ENCODE measurements around the gene TEK. TPM values are rescaled to one million over a fixed set of nuclear protein-coding genes. Genes with fewer than 3 reads are reported as not detected.

Gene TEK
- total RNA-seq, 2 donors from 2014 or later, result not detected

DNA sequence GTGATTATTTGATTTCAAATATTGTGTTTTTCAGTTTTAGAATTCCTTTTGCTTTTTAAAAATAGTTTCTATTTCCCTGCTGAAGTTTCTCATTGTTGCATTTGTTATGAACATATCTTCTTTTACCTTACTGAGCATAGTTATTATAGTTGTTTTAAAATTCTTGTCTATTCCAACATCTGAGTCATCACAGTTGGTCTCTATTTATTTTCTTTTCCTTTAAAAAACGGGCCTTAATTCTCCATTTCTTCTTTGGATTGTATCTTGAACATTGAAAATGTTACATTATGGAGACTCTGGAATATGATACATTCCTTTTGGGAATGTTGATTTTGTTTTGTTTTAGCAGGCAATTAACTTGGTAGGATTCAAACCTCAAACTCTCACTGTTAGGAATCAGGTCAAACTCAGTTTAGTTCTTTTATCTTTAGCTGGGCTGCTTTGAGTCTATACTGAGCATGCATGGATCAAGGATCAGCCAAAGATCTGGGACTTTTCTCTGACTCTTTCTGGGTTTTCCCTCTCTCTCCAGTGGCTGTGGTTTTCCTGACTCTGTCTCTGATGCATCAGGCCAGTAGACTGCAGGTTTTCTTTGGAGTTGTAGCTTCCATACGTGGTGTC lies 70.3 kb downstream of the TEK start:
- H3K27me3 Mint-ChIP-seq, result peaks cover 4% of the 10 kb centered on the region
- ATAC-seq (replicated peaks), result no peak
- no peaks in the 10 kb centered on the region for H3K36me3 Mint-ChIP-seq (ENCODE audit: low read depth)
- no peak overlapping the region for H3K27ac Mint-ChIP-seq
- H3K4me3 Mint-ChIP-seq, result no peak overlapping the region
- peaks cover 3% of the 10 kb centered on the region for H3K9me3 Mint-ChIP-seq
- H3K4me1 Mint-ChIP-seq, result no peaks in the 10 kb centered on the region

DNA sequence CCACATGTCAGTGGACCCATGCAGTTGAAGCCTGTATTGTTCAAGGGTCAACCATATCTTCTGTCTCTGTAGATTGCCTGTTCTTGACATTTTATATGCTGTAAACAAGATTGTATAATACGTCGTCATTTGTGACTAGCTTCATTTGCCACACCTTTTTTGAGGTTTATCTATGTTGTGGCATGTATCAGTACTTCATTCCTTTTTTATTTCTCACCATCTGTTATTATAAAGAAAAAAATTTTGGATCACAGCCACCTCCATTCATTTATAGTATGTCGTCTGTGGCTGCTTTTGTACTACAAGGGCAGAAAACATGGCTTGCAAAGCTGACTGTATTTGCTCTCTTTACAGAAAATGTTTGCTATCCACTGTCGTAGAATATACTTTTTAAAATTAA lies 72.4 kb downstream of the TEK start:
- peaks cover 9% of the 10 kb centered on the region for H3K27me3 Mint-ChIP-seq
- no peak for ATAC-seq (replicated peaks)
- no peak overlapping the region for H3K27ac Mint-ChIP-seq
- no peak overlapping the region for H3K4me3 Mint-ChIP-seq
- peaks cover 3% of the 10 kb centered on the region for H3K9me3 Mint-ChIP-seq
- no peaks in the 10 kb centered on the region for H3K4me1 Mint-ChIP-seq
- no peaks in the 10 kb centered on the region for H3K36me3 Mint-ChIP-seq (ENCODE audit: low read depth)

DNA sequence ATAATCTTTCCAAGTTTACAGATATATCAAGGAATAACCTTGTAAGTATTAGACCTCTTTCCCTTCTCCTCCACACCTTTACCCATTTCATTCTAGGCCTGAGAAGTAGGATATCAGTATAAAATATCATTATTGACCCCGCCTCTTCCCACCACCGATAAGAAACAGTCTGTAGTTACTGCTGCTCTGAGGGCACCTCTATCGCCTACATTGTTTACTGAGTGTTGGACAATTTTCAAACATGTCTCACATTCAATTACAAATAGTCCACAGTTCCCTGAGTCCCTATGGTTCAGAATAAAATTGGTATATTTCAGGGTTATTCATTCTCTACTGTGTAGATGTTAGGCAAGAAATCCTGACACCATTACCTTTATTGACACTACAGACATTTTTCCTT lies 73.4 kb downstream of the TEK start:
- Mint-ChIP-seq H3K4me3 (no peak overlapping the region), H3K27me3 (peaks cover 9% of the 10 kb centered on the region)
- ATAC-seq (replicated peaks), result no peak

DNA sequence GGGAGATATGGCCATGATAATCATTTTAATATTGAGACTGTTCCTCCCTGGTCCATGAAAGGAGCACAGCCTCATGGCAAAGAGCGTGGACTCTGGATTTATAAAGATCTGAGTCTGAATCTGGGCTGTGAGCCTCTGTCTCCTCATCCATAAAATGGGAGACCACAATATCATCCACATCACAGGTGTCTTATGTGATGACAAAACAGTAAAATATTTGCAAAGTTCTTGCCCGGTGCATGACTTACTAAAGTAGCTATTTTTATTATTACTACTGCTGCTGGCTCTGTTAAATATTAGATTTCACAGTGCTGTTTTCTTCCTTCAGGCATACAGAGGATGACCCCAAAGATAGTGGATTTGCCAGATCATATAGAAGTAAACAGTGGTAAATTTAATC lies 74.1 kb downstream of the TEK start:
- Mint-ChIP-seq H3K4me1 (no peaks in the 10 kb centered on the region), H3K27me3 (peaks cover 9% of the 10 kb centered on the region), H3K4me3 (no peak overlapping the region), H3K27ac (no peak overlapping the region), H3K9me3 (peaks cover 3% of the 10 kb centered on the region), H3K36me3 (ENCODE audit: low read depth) (no peaks in the 10 kb centered on the region)
- ATAC-seq (replicated peaks), result no peak

More for the DNA sequence above, 73.4 kb downstream of the TEK start:
- H3K27ac Mint-ChIP-seq, result no peak overlapping the region
- H3K9me3 Mint-ChIP-seq, result peaks cover 3% of the 10 kb centered on the region
- no peaks in the 10 kb centered on the region for H3K4me1 Mint-ChIP-seq
- H3K36me3 Mint-ChIP-seq (ENCODE audit: low read depth), result no peaks in the 10 kb centered on the region

DNA sequence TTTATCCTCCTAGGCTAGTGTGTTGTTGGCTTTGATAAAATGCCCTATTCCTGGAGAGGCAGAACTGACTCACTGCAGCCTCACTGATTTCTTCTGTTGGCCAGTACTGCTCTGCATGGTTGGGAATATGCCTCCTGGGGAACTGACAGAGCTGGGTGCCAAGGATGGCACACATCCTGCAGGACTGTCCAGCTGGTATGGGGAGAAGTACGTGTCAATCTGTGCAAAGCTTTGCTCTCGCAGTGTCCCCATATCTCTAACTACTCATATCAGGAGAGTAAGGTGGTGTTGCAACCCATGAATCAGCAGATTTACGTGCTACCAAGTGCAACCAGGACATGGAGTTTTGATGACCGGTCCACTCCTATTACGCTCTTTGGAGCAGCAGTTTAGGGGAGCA lies 74.7 kb downstream of the TEK start:
- Mint-ChIP-seq H3K4me1 (no peaks in the 10 kb centered on the region), H3K36me3 (ENCODE audit: low read depth) (no peaks in the 10 kb centered on the region), H3K27ac (no peak overlapping the region), H3K4me3 (no peak overlapping the region), H3K27me3 (peaks cover 11% of the 10 kb centered on the region), H3K9me3 (peaks cover 3% of the 10 kb centered on the region)
- no peak for ATAC-seq (replicated peaks)

DNA sequence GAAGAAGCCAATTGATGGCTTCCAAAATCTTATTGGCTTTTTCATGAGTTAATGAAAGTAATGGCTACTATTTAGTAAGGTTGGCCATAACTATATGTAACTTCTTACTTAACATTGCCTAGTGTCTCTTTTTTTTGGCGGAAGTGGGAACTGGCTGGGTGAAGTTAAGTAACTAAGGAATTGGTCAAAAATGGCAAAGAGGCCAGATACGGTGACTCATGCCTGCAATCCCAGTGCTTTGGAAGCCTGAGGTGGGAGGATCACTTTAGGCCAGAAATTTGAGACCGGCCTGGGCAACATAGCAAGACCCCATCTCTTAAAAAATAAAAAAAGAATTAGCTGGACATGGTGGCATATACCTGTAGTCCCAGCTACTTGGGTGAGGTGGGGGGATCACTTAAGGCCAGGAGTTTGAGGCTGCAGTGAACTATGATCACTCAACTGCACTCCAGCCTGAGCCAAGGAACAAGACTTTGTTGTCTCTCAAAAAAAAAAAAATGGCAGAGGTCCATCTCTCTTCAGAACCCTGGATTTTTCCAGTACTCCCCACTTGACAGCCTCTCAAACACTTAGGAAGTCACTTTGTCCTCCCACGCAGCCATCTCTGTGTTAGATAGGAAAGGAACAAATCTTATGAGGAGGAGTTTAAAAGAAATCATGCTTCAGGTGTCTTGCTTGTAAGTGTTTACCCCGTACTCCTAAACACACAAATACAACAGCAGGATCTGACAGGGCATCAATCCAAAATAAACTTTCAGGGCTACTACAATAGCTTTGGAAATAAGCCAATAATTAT lies 75.7 kb downstream of the TEK start:
- Mint-ChIP-seq H3K27me3 (peaks cover 17% of the 10 kb centered on the region), H3K4me3 (no peak overlapping the region), H3K36me3 (ENCODE audit: low read depth) (no peaks in the 10 kb centered on the region), H3K27ac (no peak overlapping the region), H3K4me1 (no peaks in the 10 kb centered on the region), H3K9me3 (peaks cover under 1% of the 10 kb centered on the region)
- ATAC-seq (replicated peaks), result no peak

DNA sequence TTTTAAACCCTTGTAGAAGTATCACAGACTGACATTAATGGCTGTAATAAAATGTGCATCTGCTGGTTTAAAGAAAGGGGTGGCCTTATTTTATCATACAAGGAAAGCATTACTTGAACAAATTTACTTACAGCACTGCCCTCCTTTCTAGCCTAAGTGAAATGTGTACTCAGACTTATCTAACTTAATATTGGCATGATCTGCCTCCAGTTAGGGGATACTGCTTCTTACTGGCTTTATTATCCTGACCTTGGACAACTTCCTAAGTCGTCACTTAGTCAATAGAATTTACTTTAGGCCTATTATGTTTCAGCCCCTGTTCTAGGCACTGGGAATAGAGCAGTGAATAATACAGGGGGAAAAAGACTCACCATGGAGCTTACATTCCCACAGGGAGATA lies 79.4 kb downstream of the TEK start:
- H3K27me3 Mint-ChIP-seq, result peaks cover 18% of the 10 kb centered on the region
- ATAC-seq (replicated peaks), result no peak
- H3K27ac Mint-ChIP-seq, result no peak overlapping the region
- no peaks in the 10 kb centered on the region for H3K4me1 Mint-ChIP-seq
- H3K36me3 Mint-ChIP-seq (ENCODE audit: low read depth), result no peaks in the 10 kb centered on the region
- H3K9me3 Mint-ChIP-seq, result peaks cover 4% of the 10 kb centered on the region
- H3K4me3 Mint-ChIP-seq, result no peak overlapping the region

DNA sequence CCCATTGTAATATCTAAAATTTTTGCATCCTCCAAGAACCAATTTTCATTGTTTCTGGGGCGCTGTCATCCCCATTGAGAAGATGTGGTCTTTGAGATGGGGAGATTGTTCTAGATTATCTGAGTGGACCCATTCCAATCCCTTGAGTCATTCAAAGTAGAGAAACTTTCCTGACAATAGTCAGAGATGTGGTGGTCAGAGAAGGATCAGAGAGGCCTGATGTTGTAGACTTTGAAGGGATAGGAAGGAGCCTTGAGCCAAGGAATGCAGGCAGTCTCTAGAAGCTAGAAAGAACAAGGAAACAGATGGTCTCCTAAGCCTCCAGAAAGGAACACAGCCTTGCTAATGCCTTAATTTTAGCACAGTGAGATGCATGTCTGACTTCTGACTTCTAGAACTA lies 80.4 kb downstream of the TEK start:
- H3K27ac Mint-ChIP-seq, result no peak overlapping the region
- no peak for ATAC-seq (replicated peaks)
- no peaks in the 10 kb centered on the region for H3K4me1 Mint-ChIP-seq
- H3K36me3 Mint-ChIP-seq (ENCODE audit: low read depth), result no peaks in the 10 kb centered on the region
- H3K27me3 Mint-ChIP-seq, result peaks cover 16% of the 10 kb centered on the region
- peaks cover 4% of the 10 kb centered on the region for H3K9me3 Mint-ChIP-seq
- H3K4me3 Mint-ChIP-seq, result no peak overlapping the region

DNA sequence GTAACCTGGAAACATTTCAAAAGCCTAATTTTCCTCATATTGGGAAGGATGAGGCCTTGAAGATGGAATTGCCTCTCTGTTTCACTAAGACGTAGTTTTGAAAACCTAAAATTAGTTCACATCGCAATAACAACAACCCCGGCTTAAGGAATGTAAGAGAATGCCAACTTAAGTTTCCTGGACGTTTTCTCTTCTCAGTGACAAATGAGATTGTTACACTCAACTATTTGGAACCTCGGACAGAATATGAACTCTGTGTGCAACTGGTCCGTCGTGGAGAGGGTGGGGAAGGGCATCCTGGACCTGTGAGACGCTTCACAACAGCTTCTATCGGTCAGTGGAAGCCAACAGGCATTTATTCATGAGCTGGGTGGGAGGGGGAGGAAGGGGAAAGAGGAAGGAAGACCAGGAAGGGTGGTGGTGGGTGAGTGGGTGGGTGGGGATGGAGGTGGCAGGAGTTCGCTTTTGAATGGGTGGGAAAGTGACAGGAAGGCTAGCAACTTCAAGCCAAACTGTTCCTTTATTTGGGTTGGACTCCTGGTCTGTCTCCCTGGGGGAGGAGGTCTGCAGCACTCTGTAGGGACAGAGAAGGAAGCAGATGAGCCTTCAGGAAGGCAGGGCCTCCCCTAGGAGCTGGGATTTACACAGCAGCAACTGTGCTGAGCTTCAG lies 83.4 kb downstream of the TEK start:
- Mint-ChIP-seq H3K9me3 (peaks cover 4% of the 10 kb centered on the region), H3K27me3 (peaks cover 12% of the 10 kb centered on the region), H3K4me3 (no peak overlapping the region), H3K27ac (no peak overlapping the region), H3K36me3 (ENCODE audit: low read depth) (no peaks in the 10 kb centered on the region), H3K4me1 (no peaks in the 10 kb centered on the region)
- no peak for ATAC-seq (replicated peaks)

DNA sequence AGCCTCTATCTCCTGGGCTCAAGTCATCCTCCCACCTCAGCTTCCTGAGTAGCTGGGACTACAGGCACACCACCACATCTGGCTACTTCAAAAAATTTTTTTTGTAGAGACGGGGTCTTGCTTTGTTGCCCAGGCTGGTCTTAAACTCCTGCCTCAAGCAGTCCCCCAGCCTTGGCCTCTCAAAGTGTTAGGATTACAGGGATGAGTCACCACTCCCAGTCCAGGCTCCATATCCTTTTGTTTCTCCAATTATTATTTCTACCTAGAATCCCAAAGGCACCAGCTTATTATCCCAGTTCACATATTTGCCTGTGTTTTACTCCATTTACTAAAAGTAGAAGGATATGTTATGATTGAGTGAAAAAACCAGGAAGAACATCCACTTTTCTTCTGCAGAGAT lies 84.9 kb downstream of the TEK start:
- H3K36me3 Mint-ChIP-seq (ENCODE audit: low read depth), result no peaks in the 10 kb centered on the region
- no peak for ATAC-seq (replicated peaks)
- peaks cover 8% of the 10 kb centered on the region for H3K27me3 Mint-ChIP-seq
- no peak overlapping the region for H3K4me3 Mint-ChIP-seq
- H3K27ac Mint-ChIP-seq, result no peak overlapping the region
- peaks cover 4% of the 10 kb centered on the region for H3K9me3 Mint-ChIP-seq
- no peaks in the 10 kb centered on the region for H3K4me1 Mint-ChIP-seq

DNA sequence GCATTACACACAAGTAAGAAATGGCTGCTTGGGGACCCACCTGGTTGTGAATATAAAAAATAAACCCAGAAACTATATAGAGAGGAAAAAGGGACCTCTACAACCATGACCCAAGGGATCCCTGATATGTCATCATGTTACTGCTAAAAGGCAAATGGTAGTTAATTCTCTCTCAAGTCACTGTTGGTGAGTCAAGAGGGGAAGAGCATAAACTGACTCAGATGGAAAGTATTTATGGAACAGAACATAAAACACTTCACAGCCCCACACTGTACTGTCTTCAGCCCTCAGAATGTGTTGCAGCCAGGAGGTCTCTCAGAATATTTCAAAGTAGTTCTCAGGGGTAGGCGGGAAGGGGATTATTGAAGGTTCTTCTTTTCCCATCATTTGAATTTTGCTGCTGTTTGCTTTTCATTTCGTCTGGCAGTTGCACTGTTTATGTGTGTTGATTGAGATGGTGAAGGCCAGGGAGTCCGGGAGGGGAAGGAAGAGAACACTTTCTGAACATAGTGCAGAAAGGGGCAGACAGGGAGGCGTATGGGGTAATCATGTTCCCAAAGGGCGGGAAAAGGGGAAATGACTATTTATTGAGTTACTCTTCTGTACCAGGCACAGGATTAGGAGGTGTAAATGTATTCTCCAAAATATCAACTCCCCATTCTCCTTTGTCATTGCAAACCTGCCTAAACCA lies 85.5 kb downstream of the TEK start:
- Mint-ChIP-seq H3K4me1 (no peaks in the 10 kb centered on the region), H3K27ac (no peak overlapping the region), H3K27me3 (peaks cover 6% of the 10 kb centered on the region), H3K4me3 (no peak overlapping the region), H3K9me3 (peaks cover 4% of the 10 kb centered on the region), H3K36me3 (ENCODE audit: low read depth) (no peaks in the 10 kb centered on the region)
- peak; percentile 60 for ATAC-seq (replicated peaks)

DNA sequence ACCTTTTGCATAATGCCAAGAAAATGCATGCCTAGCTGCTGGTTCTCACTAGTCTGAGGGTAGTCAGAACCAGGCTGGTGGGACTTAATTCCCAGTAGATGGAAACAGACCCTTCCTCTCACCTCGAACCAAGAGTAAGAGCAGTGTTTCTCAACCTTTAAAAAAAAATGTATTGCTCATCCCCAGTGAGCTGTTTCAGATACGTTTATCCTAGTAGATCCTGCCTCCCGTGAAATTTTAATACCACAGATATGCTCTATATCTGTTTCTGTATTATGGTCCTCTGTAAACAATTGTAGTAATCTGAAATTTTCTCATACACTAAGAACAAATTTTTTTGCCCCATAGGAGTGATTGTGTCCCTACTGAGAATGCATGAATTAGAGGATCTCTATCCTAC lies 86.2 kb downstream of the TEK start:
- H3K9me3 Mint-ChIP-seq, result no peaks in the 10 kb centered on the region
- no peaks in the 10 kb centered on the region for H3K36me3 Mint-ChIP-seq (ENCODE audit: low read depth)
- no peak overlapping the region for H3K27ac Mint-ChIP-seq
- H3K4me3 Mint-ChIP-seq, result no peak overlapping the region
- no peaks in the 10 kb centered on the region for H3K27me3 Mint-ChIP-seq
- no peak for ATAC-seq (replicated peaks)
- H3K4me1 Mint-ChIP-seq, result no peaks in the 10 kb centered on the region

DNA sequence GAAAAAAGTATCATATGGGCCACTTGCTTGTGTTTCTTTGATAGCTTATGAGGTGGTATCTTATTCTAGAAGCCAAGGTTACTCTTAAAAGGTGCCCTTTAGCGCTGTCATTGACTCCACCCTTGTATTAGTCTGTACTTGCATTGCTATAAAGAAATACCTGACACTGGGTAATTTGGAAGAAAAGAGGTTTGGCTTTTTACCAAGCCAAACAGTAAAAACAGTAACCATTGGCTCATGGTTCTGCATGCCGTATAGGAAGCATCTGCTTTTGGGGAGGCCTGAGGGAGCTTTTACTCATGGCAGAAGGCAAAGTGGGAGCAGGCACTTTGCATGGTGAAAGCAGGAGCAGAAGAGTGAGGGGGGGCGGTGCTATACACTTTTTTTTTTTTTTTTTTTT lies 87.4 kb downstream of the TEK start:
- Mint-ChIP-seq H3K4me3 (no peak overlapping the region), H3K27me3 (no peaks in the 10 kb centered on the region)
- ATAC-seq (replicated peaks), result no peak

DNA sequence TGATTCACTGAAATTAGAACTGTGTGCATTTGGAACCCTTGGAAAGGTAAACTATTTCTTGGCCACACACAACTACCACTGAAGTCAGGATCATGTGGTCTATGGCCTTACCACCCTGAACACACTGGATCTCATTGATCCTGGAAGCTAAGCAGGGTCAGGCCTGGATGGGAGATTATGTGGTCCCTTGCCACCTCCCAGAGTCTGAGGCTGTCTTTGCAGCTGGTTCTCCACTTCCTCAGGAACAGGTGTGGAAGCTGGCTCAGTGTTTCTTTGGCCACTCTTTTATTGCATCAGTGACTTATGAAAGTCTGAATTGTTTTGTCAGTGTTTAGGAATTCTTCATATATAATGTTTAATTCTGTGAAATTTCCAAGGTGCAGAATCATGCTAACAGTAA lies 89.2 kb downstream of the TEK start:
- no peaks in the 10 kb centered on the region for H3K36me3 Mint-ChIP-seq (ENCODE audit: low read depth)
- H3K4me1 Mint-ChIP-seq, result no peaks in the 10 kb centered on the region
- no peaks in the 10 kb centered on the region for H3K27me3 Mint-ChIP-seq
- H3K9me3 Mint-ChIP-seq, result no peaks in the 10 kb centered on the region
- ATAC-seq (replicated peaks), result no peak
- H3K4me3 Mint-ChIP-seq, result no peak overlapping the region
- no peak overlapping the region for H3K27ac Mint-ChIP-seq

More for the DNA sequence above, 87.4 kb downstream of the TEK start:
- Mint-ChIP-seq H3K4me1 (no peaks in the 10 kb centered on the region), H3K36me3 (ENCODE audit: low read depth) (no peaks in the 10 kb centered on the region), H3K27ac (no peak overlapping the region), H3K9me3 (no peaks in the 10 kb centered on the region)

Measured in activated T-helper 17 cell treated with anti-CD3 and anti-CD28 coated beads, Interleukin-2, amount 50 U/mL, for 72 hours (primary cell).